HG02870 (cell line): ENCODE data around the gene SCG3.

Experiments used
- ATAC-seq: cut with Tn5 transposase; IDR thresholded peaks from one replicate; pipeline ENCODE4 v1.9.1; 2021; ENCODE audit warnings: mild to moderate bottlenecking, moderate library complexity; ENCODE audit not compliant: unreplicated experiment

The SCG3 gene

DNA sequence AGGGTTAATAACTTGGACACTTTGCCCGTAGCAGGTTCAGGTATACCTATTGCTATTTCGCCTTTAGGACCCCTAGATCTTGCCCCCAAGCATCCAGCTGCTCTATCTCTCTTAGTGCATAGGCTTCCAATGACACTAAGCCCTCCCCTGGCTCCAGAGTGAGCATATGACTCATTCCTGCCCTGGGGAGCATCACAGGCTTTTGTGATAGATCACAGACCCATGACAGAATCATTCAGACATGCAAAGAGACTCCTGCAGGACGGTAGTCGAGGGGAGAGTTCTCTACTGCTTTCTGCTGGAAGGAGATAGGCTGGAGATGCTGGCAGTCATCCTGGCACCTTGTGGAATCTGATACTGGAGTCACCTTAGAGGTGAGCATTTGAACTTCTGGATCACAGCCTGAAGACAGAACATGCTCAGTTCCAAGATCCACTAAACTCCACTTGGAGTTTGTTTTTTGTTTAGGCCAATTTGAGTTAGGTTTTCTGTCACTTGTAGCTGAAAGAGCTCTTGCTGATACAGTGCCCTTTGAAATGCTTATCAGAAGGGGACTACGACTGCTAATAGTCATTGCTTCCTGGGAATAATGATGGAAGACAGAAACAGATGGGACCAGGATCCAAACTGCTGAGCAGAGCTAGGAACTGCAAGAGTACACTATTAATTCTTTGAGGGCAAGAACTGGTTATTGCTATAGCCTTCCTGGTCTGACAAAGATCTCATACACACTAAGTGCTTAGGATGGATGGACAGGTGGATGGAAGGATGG lies 45.2 kb downstream of the SCG3 start:
- peak; percentile 94 for ATAC-seq

DNA sequence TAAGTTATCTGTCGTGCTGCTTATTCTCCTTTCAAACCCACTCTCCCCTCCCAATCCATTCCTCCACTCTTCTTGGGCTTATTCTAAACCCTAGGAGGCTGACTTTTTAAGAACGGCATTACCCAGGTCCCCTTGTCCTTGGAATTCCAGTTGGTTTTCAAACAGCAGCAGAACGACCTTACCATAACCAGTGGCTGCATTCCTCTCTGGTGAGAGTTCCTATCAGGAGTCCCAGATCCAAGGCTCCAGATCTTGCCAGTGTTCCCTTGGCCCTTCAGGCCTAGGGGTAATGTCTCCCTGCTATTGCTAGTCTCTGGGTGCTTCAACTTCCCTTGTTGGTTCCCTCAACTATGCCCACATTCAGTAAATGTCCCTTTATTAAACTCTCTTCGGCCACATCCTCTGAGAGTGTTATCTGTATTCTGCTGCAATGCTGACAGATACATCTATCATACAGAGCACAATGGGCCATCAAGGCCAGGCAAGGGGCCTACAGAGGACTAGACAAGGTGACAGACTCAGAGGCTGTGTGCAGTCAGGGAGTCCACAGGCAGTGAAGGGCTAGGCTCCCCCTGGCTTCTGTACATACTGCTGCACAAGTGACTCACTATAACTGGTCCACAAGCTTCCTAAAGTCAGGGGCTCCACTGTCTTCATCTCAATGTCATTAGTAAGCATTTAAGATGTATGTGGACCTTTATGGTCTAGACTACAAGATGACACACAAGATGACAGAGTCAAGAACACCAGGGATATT lies 46.0 kb downstream of the SCG3 start:
- ATAC-seq = no peak

DNA sequence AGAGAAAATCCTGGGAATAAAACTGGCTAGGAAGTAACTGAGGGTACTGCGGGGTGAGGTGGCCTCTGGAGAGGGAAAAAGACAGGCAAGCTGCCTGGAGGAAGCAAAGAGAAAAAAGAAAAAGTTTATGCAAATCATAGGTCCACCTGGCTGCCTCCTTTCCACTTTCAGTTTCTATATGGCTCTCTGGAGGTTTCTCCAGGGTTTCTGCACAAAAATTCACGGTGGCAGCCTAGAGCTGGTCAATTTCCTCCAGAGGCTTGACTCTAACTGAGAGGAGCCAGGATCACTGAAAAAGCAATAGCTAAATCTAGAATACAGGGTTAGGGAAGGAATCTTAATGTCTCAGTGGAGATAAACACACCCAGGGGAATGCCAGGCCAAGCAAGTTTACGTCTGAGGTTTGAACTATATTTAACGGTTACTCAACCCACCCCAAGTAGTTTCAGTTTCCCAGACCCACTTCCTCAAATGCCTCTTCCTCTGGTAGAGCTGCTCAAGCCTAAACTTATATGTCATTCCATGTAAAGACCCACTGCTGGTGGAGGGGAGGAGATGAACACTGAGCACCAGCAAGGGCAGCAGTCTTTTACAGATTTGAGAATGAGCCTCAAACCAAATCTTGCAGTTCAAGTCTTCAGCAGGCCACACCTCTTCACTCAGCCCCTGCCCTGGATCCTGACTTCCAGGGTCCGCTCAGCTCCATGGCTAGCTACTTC lies 50.4 kb downstream of the SCG3 start:
- ATAC-seq = peak; percentile 52

DNA sequence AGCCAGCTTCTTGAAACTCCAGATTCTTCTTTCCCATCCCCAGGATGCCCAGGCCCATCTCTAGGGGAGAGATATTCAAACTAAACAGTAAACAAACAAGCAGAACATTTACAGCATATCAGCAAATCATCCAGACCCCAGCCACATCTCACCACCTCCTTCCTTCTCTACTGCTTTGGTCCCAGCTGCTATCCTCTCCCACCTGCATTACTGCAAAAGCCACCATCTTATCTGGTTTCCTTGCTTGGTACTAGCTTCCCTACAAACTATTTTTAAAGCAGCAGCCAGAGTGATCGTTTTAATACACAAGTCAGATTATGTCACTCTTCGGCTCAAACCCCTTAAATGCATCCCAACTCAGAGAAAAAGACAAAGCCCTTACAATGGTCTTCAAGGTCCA lies 51.3 kb downstream of the SCG3 start:
- ATAC-seq = no peak

- ATAC-seq = no peak
Observed at GRCh38 chr15:51735228-51736010, 54.1 kb downstream of the SCG3 start.

DNA sequence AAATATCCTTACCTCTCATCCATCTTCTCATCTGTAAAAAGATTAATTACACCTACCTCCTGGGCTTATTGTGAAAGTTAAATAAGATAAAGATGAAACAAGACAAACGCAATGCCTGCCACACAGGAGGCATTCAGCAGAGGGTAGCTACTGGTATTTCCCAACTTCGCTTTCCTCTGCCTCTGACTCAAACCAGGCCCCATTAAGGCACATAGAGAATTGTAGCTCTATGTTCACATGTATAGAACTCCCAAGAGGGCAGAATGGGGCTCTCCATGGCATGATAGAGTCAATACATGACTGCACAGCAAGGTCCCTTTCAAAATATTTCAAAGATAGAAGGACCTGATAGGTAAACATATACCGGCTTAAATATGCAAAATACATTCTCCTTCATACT lies 54.8 kb downstream of the SCG3 start:
- ATAC-seq = no peak

DNA sequence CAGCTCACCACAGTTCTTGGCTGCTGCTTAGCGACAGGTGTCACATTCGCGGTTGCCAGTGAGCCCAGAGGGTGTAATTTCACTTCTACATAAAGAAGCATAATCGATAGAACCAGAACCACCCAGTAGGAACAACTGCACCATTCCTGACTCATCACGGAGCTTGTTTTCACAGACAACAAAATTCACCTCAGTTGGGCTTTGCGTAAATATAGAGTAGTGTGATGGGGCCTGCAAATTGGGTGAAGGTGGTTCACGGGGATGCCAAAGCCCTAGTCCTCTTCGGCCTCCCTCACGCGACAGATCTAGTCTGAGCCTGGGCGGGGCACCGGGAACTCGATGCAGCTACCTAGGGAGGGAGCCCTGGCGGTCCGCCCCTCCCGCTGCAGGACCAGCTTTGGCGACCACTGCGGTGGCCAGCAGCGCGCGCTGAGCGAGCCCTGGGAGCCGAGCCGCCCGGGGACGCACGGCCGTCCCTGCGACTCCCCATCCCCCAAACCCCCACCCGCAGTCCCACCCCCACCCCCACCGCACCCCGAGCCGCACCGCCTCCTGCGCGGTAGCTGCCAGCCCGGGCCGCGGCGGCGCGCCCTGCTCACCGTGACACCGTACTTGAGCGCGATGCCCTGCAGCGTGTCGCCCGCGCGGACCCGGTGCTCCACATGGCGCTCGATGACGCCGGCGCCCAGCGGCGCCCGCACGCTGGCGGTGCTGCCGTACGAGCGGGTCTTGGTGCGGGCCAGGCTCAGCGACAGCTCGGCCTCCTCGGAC lies 55.6 kb downstream of the SCG3 start:
- peak; percentile 28 for ATAC-seq

DNA sequence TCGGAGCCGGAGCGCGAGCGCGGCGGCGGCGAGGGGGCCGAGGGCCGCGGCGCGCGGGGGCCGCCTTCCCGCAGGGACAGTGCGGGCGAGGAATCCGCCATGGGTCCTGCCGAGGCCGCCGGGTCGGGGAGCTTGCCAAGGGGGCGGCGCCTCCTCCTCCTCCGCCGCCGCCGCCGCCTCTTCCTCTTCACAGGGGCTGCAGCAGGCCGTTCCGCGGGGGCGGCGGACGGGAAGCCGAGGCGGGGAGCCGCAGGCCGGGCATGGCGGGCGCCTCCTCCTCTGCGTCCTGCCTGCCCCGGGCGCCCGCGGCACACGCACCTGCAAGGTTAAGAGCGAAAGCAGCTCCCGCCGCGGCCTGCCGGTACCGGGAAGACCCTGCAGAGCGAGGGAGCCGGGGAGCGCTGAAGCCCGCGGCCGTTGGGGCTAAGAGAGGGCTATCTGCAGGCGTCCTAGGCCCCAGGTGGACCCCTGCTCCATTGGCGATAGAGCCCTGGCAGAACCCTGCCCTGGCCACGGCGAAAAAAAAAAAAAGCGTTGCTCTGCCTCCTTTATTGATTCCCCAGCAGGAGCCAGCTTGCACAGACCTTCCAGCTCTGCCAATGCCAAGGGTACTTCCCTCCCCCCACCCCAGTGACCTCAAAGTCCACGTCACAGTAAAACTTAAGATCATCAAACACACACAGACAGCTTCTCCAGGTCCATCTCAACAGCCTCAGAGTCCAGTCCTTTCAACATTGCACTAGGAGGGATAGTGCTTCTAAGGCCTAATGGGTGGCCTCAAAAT lies 56.4 kb downstream of the SCG3 start, which contains the start of gene LYSMD2:
Gene LYSMD2 (minus strand): TSS at position 134 of the 784 bp plus-strand sequence. CDS start 33 bp downstream, at position 101.
- peak; percentile 35 for ATAC-seq

- ATAC-seq = no peak
Observed at GRCh38 chr15:51738553-51738952, 57.2 kb downstream of the SCG3 start.

- no peak for ATAC-seq
Observed at GRCh38 chr15:51739061-51739712, 57.9 kb downstream of the SCG3 start.

DNA sequence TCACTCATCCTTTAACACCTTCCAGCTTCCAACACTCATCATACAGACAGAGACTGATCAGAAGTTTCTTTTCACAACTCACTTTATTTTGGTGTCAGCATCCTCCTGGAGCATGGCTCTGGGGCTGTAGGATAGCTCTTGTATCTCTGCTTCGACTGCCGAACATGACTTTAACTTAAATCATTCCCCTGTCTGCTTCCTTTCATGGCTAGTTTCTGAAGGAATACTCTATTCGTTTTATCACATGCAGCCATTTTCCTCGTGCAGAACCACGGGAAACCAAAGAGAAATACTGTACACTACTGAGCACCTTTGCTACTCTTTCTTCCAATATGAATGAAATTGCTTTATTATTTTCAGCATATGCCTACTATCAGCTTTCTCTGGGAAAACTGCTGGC lies 68.0 kb downstream of the SCG3 start:
- ATAC-seq = no peak

DNA sequence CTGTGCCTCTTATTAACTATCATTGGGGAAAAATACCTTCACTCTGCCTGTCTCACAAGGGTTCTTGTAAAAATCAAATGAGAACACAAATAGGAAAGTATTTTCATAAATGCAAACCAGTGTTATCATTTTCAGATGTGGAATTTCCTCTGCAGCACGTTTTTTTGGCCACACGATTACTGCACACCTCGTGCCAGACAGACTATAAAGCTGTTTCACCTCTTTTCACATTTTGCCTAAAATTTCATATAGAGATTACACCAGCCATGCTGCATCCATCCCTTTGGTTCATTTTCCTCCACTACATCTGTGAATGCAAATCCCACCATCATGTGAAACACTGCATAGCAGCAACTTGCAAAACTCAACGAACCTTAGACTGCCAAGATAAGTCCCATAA lies 68.9 kb downstream of the SCG3 start:
- no peak for ATAC-seq

DNA sequence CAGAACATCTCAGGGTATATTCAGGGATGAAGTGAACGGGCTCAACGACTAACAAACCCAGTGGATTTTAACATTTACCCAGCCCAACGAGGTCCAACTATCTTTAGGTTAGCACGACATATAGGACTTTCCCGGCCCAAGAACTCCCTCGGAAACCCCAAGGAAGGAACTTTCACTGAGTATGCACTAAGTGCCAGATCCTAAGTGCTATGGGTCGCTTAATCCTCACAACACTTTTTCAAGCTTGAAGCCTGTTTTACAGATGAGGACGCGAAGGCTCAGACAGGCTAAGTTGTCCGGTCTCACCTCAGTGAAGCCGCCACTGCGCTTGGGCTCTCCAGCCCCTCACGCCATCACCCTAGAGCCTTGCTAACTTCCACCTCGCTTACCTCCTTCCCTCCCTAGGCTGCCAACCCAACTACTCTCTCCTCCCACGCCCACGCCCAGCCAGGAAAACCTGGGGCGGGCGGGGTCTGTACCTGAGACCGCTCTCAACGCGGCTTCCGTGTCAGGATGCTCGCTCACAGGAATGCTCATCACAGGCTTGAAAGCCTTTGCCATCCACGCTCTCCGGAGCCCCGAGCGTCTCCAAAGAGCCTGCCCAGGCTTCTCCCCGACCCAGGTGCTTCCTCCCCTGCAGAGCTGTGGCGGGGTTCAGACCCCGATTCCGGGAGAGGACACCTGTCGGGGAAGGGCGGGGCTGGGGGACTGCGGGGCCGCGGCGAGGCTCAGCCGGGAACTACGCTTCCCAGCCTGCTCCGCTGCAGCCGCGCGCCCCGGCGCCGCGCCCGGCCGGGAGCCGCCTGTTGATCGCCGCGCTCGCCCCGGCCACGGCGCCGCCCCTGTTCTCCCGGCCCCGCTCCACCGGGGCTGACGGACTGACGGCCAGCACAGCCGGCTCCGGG lies 69.7 kb downstream of the SCG3 start, which contains the start of gene TMOD2:
Gene TMOD2 (plus strand): TSS at position 806 of the 905 bp plus-strand sequence. CDS start 14,845 bp downstream, outside the sequence.
- peak; percentile 69 for ATAC-seq

- peak; percentile 41 for ATAC-seq
Observed at GRCh38 chr15:51751697-51752683, 70.7 kb downstream of the SCG3 start.

- ATAC-seq = no peak
Observed at GRCh38 chr15:51752888-51753287, 71.6 kb downstream of the SCG3 start.

DNA sequence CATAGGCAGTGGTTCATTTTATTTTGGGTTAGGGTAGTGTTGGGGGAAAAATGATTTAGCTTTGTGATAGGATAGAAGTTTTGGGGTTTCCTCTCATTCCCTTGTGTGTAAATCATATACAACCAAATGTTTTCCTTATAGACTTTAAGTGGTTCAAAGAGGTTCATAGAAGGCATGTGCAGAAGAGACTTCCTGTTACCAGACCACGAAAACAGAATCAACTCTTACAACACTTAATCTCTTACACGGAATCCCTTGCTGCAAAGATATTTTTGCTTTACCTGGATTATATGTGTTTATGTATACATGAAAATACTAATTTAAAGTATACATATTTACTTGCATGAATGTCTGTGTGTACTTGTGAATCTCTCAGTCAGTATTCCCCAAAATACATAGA lies 73.0 kb downstream of the SCG3 start:
- ATAC-seq = no peak
